HFFc6 (cell line): ENCODE measurements around the gene ALB. TPM values are rescaled to one million over a fixed set of nuclear protein-coding genes. Genes with fewer than 3 reads are reported as not detected.
"Not testable (repeated sequence)": the region's sequence is repeated elsewhere in the genome, so short reads cannot be mapped to it uniquely, and the experiment has no call there.

ENCODE experiments used
- DNase-seq: peaks from one replicate; pipeline ENCODE4 v3.0.0-alpha.2; 2018
- H3K27ac Mint-ChIP-seq: 2 replicates; pipeline ENCODE4 v1.8.0; 2020; ENCODE audit warnings: mild to moderate bottlenecking, mixed read lengths
- H3K27me3 Mint-ChIP-seq: 2 replicates; pipeline ENCODE4 v1.8.0; 2021; ENCODE audit warnings: mild to moderate bottlenecking, moderate library complexity, mixed read lengths; ENCODE audit not compliant: insufficient read depth
- H3K36me3 Mint-ChIP-seq: 2 replicates; pipeline ENCODE4 v1.8.0; 2021; ENCODE audit warnings: low read depth, mixed read lengths
- H3K4me1 Mint-ChIP-seq: 2 replicates; pipeline ENCODE4 v1.8.0; 2020; ENCODE audit warnings: low read depth, mixed read lengths
- H3K4me3 Mint-ChIP-seq: 2 replicates; pipeline ENCODE4 v1.8.0; 2020; ENCODE audit warnings: mild to moderate bottlenecking, moderate library complexity, mixed read lengths
- H3K9me3 Mint-ChIP-seq: 2 replicates; pipeline ENCODE4 v1.8.0; 2020; ENCODE audit warnings: mild to moderate bottlenecking, mixed read lengths
- total RNA-seq, 6 experiments: library from RNA; stranded (reverse); fragmentation: NEBNext Ultra II Directional; extraction: Animal tissue kit (Norgen Biotek cat#: 25700); gene quantifications; 2 replicates in 1 of 6; 3 replicates in 5 of 6; pipeline ENCODE4 v1.2.3, GENCODE V29; 2021
- TF ChIP-seq, protein P1 (sequence below): fragments of 200-600 bp; sonication (generic); IDR thresholded peaks from 2 replicates; pipeline ENCODE4 v1.5.0; 2021; ENCODE audit warnings: antibody characterized with exemption, mild to moderate bottlenecking

ALB gene
- total RNA-seq, 6 experiments from 2014 or later, result not detected

DNA sequence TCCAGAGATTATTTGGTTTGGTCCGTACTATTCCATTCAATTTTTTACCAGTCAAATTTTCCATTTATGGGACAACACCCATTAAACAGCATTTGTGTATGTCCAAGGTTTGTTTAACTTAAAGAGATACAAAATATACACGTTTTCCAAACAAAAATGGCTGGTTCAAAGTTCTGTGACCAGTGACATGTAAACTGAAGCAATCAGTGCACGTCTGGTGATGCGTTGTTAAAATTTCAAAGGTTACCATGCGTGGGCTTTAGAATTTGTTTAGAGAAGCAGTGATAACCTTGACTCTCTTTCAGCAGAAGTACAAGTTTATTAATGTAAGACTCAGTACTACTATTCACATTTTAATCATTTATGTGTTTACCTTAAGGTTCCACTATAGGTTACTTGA lies 25.2 kb upstream of the ALB start:
- peaks cover 5% of the 10 kb centered on the region; the same call in 1 of the 2 replicates for H3K27me3 Mint-ChIP-seq
- no peak overlapping the region for H3K4me3 Mint-ChIP-seq
- no peaks in the 10 kb centered on the region for H3K9me3 Mint-ChIP-seq
- TF ChIP-seq, protein P1, sequence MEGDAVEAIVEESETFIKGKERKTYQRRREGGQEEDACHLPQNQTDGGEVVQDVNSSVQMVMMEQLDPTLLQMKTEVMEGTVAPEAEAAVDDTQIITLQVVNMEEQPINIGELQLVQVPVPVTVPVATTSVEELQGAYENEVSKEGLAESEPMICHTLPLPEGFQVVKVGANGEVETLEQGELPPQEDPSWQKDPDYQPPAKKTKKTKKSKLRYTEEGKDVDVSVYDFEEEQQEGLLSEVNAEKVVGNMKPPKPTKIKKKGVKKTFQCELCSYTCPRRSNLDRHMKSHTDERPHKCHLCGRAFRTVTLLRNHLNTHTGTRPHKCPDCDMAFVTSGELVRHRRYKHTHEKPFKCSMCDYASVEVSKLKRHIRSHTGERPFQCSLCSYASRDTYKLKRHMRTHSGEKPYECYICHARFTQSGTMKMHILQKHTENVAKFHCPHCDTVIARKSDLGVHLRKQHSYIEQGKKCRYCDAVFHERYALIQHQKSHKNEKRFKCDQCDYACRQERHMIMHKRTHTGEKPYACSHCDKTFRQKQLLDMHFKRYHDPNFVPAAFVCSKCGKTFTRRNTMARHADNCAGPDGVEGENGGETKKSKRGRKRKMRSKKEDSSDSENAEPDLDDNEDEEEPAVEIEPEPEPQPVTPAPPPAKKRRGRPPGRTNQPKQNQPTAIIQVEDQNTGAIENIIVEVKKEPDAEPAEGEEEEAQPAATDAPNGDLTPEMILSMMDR, result no peak
- DNase-seq, result no peak
- H3K36me3 Mint-ChIP-seq, result no peaks in the 10 kb centered on the region
- H3K4me1 Mint-ChIP-seq, result no peaks in the 10 kb centered on the region
- no peak overlapping the region for H3K27ac Mint-ChIP-seq

DNA sequence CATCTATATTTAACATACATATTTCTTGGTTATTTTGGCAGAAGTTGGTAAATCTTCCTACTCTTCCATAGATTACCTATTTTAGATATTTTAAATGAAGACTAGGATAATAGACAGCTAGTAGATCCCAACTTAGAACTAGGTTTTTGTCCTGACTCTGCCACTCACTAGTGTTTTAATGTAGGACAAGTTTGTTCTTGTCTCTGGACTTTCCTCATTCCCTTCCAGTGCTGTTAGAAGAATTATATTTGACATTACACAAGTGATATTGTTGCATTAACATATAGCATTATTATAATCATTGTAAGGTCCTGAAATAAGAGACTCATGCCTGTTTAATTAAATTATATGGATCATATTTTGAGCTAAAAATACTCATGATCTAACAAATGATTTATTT lies 24.1 kb upstream of the ALB start:
- Mint-ChIP-seq H3K4me1 (no peaks in the 10 kb centered on the region), H3K9me3 (no peaks in the 10 kb centered on the region), H3K27me3 (peaks cover 5% of the 10 kb centered on the region; the same call in 1 of the 2 replicates), H3K36me3 (no peaks in the 10 kb centered on the region), H3K4me3 (no peak overlapping the region), H3K27ac (no peak overlapping the region)
- TF ChIP-seq, protein P1, result no peak
- no peak for DNase-seq

- Mint-ChIP-seq H3K36me3 (no peaks in the 10 kb centered on the region), H3K27ac (no peak overlapping the region), H3K27me3 (peaks cover 3% of the 10 kb centered on the region; the same call in 1 of the 2 replicates), H3K4me3 (no peak overlapping the region), H3K4me1 (no peaks in the 10 kb centered on the region), H3K9me3 (no peaks in the 10 kb centered on the region)
- DNase-seq, result no peak
- TF ChIP-seq, protein P1, result no peak
These were observed 22.9 kb upstream of the ALB start for GRCh38 chr4:73381214-73381613.

DNA sequence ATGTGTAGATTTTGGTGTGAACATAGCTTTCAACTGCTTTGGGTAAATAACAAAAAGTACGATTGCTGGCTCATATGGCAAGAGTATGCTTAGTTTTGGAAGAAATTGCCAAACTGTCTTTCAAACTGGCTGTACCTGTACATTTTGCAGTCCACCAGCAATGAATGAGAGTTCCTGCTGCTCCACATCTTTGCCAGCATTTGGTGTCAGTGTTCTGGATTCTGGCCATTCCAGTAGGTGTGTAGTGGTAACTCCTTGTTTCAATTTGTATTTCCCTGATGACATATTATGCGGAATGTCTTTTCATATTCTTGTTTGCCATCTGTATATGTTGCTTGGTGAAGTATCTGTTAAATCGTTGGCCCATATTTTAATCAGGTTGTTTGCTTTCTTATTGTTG lies 20.6 kb upstream of the ALB start:
- DNase-seq, result no peak
- peaks cover 3% of the 10 kb centered on the region; the same call in 1 of the 2 replicates for H3K27me3 Mint-ChIP-seq

DNA sequence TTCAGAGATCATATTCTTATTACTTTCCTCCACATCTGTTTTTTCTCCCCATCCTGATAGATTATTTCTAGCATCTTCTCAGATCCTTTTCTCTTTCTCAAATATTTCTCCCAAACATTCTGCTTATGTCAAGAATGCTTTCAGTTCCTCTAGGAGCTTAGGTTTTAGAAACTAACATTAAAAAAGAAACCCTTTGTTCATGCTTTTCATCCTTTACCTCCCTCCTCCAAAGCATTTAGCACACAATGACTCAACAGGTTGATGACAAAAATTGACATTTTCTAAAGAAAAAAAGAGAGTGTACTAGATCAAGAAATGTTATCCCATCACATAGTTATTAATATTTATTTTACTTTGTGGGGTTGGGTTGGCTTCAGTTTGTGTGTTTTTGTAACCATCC lies 16.5 kb upstream of the ALB start:
- no peaks in the 10 kb centered on the region for H3K36me3 Mint-ChIP-seq
- TF ChIP-seq, protein P1, result no peak
- no peak overlapping the region for H3K4me3 Mint-ChIP-seq
- no peaks in the 10 kb centered on the region for H3K9me3 Mint-ChIP-seq
- no peaks in the 10 kb centered on the region for H3K4me1 Mint-ChIP-seq
- H3K27me3 Mint-ChIP-seq, result peaks cover 3% of the 10 kb centered on the region; the same call in 1 of the 2 replicates
- DNase-seq, result no peak
- H3K27ac Mint-ChIP-seq, result no peak overlapping the region

More for the DNA sequence above, 20.6 kb upstream of the ALB start:
- Mint-ChIP-seq H3K4me1 (no peaks in the 10 kb centered on the region), H3K27ac (no peak overlapping the region), H3K4me3 (no peak overlapping the region), H3K36me3 (no peaks in the 10 kb centered on the region), H3K9me3 (no peaks in the 10 kb centered on the region)
- TF ChIP-seq, protein P1, result no peak

DNA sequence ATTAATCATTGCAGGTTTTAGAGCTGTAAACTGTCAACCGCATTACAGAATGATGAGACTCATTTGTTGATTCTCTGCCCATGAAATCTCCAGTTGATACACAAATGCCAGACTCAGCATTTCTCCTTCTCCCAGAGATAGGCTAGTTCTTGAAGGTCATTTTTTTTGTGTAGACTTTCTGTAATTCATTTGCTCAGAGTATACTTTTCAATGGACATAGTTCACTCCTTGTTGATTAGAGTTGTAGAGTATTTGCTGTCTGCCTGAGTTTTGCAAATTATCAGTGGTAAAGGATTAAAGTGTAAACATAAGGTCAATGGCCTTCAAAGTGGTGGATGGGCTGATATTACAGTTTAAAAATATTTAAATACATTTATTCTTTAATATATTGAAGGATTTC lies 15.2 kb upstream of the ALB start:
- Mint-ChIP-seq H3K4me1 (no peaks in the 10 kb centered on the region), H3K4me3 (no peak overlapping the region), H3K27ac (no peak overlapping the region), H3K9me3 (no peaks in the 10 kb centered on the region), H3K27me3 (no peaks in the 10 kb centered on the region; the same call in 1 of the 2 replicates), H3K36me3 (no peaks in the 10 kb centered on the region)
- TF ChIP-seq, protein P1, result no peak
- no peak for DNase-seq

DNA sequence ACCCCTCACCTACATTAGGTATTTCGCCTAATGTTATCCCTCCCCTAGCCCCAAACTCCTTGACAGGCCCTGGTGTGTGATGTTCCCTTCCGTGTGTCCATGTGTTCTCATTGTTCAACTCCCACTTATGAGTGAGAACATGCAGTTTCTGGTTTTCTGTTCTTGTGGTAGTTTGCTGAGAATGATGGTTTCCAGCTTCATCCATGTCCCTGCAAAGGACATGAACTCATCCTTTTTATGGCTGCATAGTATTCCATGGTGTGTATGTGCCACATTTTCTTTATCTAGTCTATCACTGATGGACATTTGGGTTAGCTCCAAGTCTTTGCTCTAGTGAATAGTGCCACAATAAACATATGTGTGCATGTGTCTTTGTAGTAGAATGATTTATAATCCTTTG lies 14.4 kb upstream of the ALB start:
- H3K27me3 Mint-ChIP-seq, H3K4me3 Mint-ChIP-seq, H3K36me3 Mint-ChIP-seq, H3K4me1 Mint-ChIP-seq, H3K9me3 Mint-ChIP-seq, H3K27ac Mint-ChIP-seq, DNase-seq: not testable (repeated sequence)
